ENCODE measurements around the gene SPG7. TPM values are rescaled to one million over a fixed set of nuclear protein-coding genes. Genes with fewer than 3 reads are reported as not detected.
"Not testable (repeated sequence)": the region's sequence is repeated elsewhere in the genome, so short reads cannot be mapped to it uniquely, and the experiment has no call there.

SPG7 gene
- 10 to 100 TPM; 78.6 to 79.8 TPM for total RNA-seq

DNA sequence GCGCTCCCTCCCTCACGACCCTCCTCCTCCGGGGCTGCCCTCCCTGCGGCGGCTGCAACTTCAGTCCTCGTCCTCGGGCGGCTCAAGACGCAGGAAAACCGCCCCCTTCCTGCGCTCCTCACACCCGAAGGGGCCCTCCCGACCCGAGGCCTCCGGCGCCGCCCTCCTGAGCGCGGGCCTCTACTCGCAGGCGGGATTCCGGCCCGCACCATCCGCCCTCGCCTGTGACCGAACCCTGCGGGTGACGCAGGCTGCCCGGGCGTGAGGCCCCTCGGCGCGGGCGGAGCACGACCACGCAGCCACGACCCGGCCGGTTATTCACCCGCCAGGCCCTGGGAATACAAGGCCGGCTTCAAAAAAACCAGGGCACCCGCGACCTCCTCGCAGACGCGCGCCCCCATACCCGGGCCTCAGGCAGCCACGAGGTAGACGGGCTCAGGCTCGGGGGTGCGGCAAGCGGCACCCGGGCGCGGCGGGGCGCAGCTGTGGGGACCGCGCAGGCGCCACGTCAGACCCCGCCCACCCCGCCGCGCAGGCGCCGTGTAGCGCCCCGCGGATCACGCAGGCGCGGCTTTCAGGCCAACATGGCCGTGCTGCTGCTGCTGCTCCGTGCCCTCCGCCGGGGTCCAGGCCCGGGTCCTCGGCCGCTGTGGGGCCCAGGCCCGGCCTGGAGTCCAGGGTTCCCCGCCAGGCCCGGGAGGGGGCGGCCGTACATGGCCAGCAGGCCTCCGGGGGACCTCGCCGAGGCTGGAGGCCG is at the start of gene SPG7:
SPG7 (plus strand) TSS at position 570 of the 757 bp plus-strand sequence; CDS start at position 585, 15 bp downstream.
- peak; percentile 75 for ATAC-seq
- H3K27me3 Mint-ChIP-seq: no peaks in the 10 kb centered on the region
- TF ChIP-seq, protein P1, sequence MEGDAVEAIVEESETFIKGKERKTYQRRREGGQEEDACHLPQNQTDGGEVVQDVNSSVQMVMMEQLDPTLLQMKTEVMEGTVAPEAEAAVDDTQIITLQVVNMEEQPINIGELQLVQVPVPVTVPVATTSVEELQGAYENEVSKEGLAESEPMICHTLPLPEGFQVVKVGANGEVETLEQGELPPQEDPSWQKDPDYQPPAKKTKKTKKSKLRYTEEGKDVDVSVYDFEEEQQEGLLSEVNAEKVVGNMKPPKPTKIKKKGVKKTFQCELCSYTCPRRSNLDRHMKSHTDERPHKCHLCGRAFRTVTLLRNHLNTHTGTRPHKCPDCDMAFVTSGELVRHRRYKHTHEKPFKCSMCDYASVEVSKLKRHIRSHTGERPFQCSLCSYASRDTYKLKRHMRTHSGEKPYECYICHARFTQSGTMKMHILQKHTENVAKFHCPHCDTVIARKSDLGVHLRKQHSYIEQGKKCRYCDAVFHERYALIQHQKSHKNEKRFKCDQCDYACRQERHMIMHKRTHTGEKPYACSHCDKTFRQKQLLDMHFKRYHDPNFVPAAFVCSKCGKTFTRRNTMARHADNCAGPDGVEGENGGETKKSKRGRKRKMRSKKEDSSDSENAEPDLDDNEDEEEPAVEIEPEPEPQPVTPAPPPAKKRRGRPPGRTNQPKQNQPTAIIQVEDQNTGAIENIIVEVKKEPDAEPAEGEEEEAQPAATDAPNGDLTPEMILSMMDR (IDR thresholded peaks at IDR 0.05): no peak
- CTCF ChIA-PET: interaction anchor here (0.6 to 2.4 kb wide), 19 partner anchors 11 to 271 kb away, joined by 3 to 9 read pairs (median 4); no protein-coding TSS in a partner anchor
- intact Hi-C loops (cut with micrococcal nuclease): no loop called here
- peaks cover 11% of the 10 kb centered on the region for H3K36me3 Mint-ChIP-seq (ENCODE audit: low read depth)
- peak within 1 kb of the TSS; percentile 90 for H3K27ac Mint-ChIP-seq
- no peaks in the 10 kb centered on the region for H3K9me3 Mint-ChIP-seq
- peak; percentile 89 for DNase-seq
- peak within 1 kb of the TSS; percentile 85 for H3K4me3 Mint-ChIP-seq
- POLR2A ChIA-PET: interaction anchor here (0.6 to 2.8 kb wide), 23 partner anchors 9 to 322 kb away, joined by 3 to 18 read pairs (median 4); partner anchors contain the start of gene RPL13
- peaks cover 34% of the 10 kb centered on the region for H3K4me1 Mint-ChIP-seq (ENCODE audit: low read depth)

- Mint-ChIP-seq H3K36me3 (ENCODE audit: low read depth) (peaks cover 29% of the 10 kb centered on the region), H3K4me1 (ENCODE audit: low read depth) (peaks cover 59% of the 10 kb centered on the region), H3K9me3 (no peaks in the 10 kb centered on the region), H3K27me3 (no peaks in the 10 kb centered on the region), H3K27ac (peak overlapping the region; percentile 32), H3K4me3 (no peak overlapping the region)
- DNase-seq: no peak
- intact Hi-C loops (cut with micrococcal nuclease): no loop called here
- ATAC-seq: no peak
- TF ChIP-seq, protein P1 (IDR thresholded peaks at IDR 0.05): no peak
- CTCF ChIA-PET: no interaction called here
- POLR2A ChIA-PET: interaction anchor here (0.6 to 2.0 kb wide), 4 partner anchors 14 to 48 kb away, joined by 3 to 5 read pairs (median 4); no protein-coding TSS in a partner anchor
These were observed 49.7 kb upstream of the SPG7 start for GRCh38 chr16:89458551-89458950.

GRCh38 chr16:89458967-89459366 is 49.2 kb upstream of the SPG7 start:
- H3K4me1 Mint-ChIP-seq (ENCODE audit: low read depth): peaks cover 57% of the 10 kb centered on the region
- H3K36me3 Mint-ChIP-seq (ENCODE audit: low read depth): peaks cover 29% of the 10 kb centered on the region
- no peaks in the 10 kb centered on the region for H3K9me3 Mint-ChIP-seq
- TF ChIP-seq, protein P1 (IDR thresholded peaks at IDR 0.05): no peak
- no peak for ATAC-seq
- POLR2A ChIA-PET: interaction anchor here (1.0 to 2.0 kb wide), 3 partner anchors 14 to 19 kb away, joined by 3 to 5 read pairs (median 4); no protein-coding TSS in a partner anchor
- CTCF ChIA-PET: no interaction called here
- H3K27me3 Mint-ChIP-seq: no peaks in the 10 kb centered on the region
- peak overlapping the region; percentile 32 for H3K27ac Mint-ChIP-seq
- intact Hi-C loops (cut with micrococcal nuclease): no loop called here
- DNase-seq: no peak
- no peak overlapping the region for H3K4me3 Mint-ChIP-seq

GRCh38 chr16:89460556-89460955 is 47.6 kb upstream of the SPG7 start:
- H3K4me3 Mint-ChIP-seq: no peak overlapping the region
- POLR2A ChIA-PET: interaction anchor here (1.4 to 2.0 kb wide), 2 partner anchors 12 to 14 kb away, joined by 5 read pairs; no protein-coding TSS in a partner anchor
- TF ChIP-seq, protein P1 (IDR thresholded peaks at IDR 0.05): no peak
- CTCF ChIA-PET: interaction anchor here (1.1 to 1.9 kb wide), 2 partner anchors 14 to 48 kb away, joined by 3 to 4 read pairs; partner anchors contain the start of gene SPG7
- intact Hi-C loops (cut with micrococcal nuclease): no loop called here
- no peaks in the 10 kb centered on the region for H3K27me3 Mint-ChIP-seq
- peaks cover 33% of the 10 kb centered on the region for H3K36me3 Mint-ChIP-seq (ENCODE audit: low read depth)
- peaks cover 59% of the 10 kb centered on the region for H3K4me1 Mint-ChIP-seq (ENCODE audit: low read depth)
- DNase-seq: no peak
- no peak for ATAC-seq
- H3K27ac Mint-ChIP-seq: peak overlapping the region; percentile 22
- no peaks in the 10 kb centered on the region for H3K9me3 Mint-ChIP-seq

DNA sequence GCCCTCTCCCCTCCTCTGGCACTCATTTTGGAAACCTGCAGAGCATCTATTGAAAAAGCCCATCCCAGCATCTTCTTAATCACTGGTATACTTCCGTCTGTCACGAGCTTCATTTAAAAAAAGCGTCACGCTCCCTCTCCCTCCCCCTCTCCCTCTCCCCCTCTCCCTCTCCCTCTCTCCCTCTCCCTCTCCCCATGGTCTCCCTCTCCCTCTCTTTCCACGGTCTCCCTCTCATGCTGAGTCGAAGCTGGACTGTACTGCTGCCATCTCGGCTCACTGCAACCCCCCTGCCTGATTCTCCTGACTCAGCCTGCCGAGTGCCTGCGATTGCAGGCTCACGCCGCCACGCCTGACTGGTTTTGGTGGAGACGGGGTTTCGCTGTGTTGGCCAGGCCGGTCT is 46.3 kb upstream of the SPG7 start:
- peaks cover 31% of the 10 kb centered on the region for H3K36me3 Mint-ChIP-seq (ENCODE audit: low read depth)
- ATAC-seq; CTCF ChIA-PET; H3K4me3 Mint-ChIP-seq; DNase-seq; H3K27me3 Mint-ChIP-seq; intact Hi-C loops (cut with micrococcal nuclease); H3K9me3 Mint-ChIP-seq; H3K27ac Mint-ChIP-seq: not testable (repeated sequence)
- peaks cover 59% of the 10 kb centered on the region for H3K4me1 Mint-ChIP-seq (ENCODE audit: low read depth)
- POLR2A ChIA-PET: interaction anchor here (0.7 kb wide), 1 partner anchor 121 kb away, joined by 3 read pairs; no protein-coding TSS in a partner anchor

DNA sequence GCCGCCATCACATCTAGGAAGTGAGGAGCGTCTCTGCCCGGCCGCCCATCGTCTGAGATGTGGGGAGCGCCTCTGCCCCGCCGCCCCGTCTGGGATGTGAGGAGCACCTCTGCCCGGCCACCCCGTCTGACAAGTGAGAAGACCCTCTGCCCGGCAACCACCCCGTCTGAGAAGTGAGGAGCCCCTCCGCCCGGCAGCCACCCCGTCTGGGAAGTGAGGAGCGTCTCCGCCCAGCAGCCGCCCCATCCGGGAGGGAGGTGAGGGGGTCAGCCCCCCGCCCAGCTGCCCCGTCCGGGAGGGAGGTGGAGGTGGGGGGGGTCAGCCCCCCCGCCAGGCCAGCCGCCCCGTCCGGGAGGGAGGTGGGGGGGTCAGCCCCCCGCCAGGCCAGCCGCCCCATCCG is 45.6 kb upstream of the SPG7 start:
- CTCF ChIA-PET; H3K4me3 Mint-ChIP-seq; intact Hi-C loops (cut with micrococcal nuclease); ATAC-seq; H3K27me3 Mint-ChIP-seq; H3K9me3 Mint-ChIP-seq; H3K27ac Mint-ChIP-seq; DNase-seq; POLR2A ChIA-PET: not testable (repeated sequence)
- Mint-ChIP-seq H3K36me3 (ENCODE audit: low read depth) (peaks cover 33% of the 10 kb centered on the region), H3K4me1 (ENCODE audit: low read depth) (peaks cover 63% of the 10 kb centered on the region)

GRCh38 chr16:89463312-89463711 is 44.9 kb upstream of the SPG7 start:
- POLR2A ChIA-PET: interaction anchor here (2.2 kb wide), 1 partner anchor 26 kb away, joined by 6 read pairs; no protein-coding TSS in a partner anchor
- H3K4me3 Mint-ChIP-seq; ATAC-seq; CTCF ChIA-PET; DNase-seq; H3K27me3 Mint-ChIP-seq; H3K27ac Mint-ChIP-seq; H3K9me3 Mint-ChIP-seq; intact Hi-C loops (cut with micrococcal nuclease): not testable (repeated sequence)
- Mint-ChIP-seq H3K36me3 (ENCODE audit: low read depth) (peaks cover 38% of the 10 kb centered on the region), H3K4me1 (ENCODE audit: low read depth) (peaks cover 64% of the 10 kb centered on the region)
